T47D (cell line): ENCODE measurements around the gene VWA2.

ENCODE experiments used
- DNase-seq, 2 experiments: peaks; one replicate each; pipeline versions ENCODE4 v3.0.0 to v3.0.0-alpha.2; 2011 to 2012; ENCODE audit warnings: low read depth in 1 of 2, low spot score in 1 of 2
- JUND ChIP-seq: IDR thresholded peaks from 2 replicates; pipeline ENCODE4 v1.6.1; 2012; ENCODE audit warnings: low read depth
- in situ Hi-C: cut with HindIII; loops from 2 replicates; pipeline ENCODE4 v1.10.0; 2016; ENCODE audit warnings: low sequenced_read_pairs, low pct_unique_long_range_greater_than_20kb

VWA2 gene

GRCh38 chr10:114308531-114309363 is 69.7 kb downstream of the VWA2 start:
- no peak for TF ChIP-seq JUND
- no peak for DNase-seq
- in situ Hi-C loops, result no loop called here

GRCh38 chr10:114309364-114309651 is 70.3 kb downstream of the VWA2 start:
- no peak for TF ChIP-seq JUND
- DNase-seq, result no peak
- in situ Hi-C loops, result no loop called here

GRCh38 chr10:114310346-114310745 is 71.3 kb downstream of the VWA2 start:
- in situ Hi-C loops, result no loop called here
- no peak for TF ChIP-seq JUND
- DNase-seq, result no peak

- DNase-seq, result no peak
- in situ Hi-C loops, result no loop called here
Observed at GRCh38 chr10:114311023-114311422, 72.0 kb downstream of the VWA2 start.

GRCh38 chr10:114311496-114312209 is 72.6 kb downstream of the VWA2 start:
- in situ Hi-C loops, result no loop called here
- no peak for DNase-seq
- no peak for TF ChIP-seq JUND

More at GRCh38 chr10:114311023-114311422, 72.0 kb downstream of the VWA2 start:
- no peak for TF ChIP-seq JUND

GRCh38 chr10:114313139-114313538 is 74.1 kb downstream of the VWA2 start:
- TF ChIP-seq JUND, result no peak
- in situ Hi-C loops, result no loop called here

GRCh38 chr10:114313866-114314265 is 74.8 kb downstream of the VWA2 start:
- no peak for TF ChIP-seq JUND
- in situ Hi-C loops, result no loop called here
- no peak for DNase-seq

More at GRCh38 chr10:114313139-114313538, 74.1 kb downstream of the VWA2 start:
- DNase-seq, result no peak

GRCh38 chr10:114315566-114316420 is 76.7 kb downstream of the VWA2 start:
- DNase-seq, result no peak
- TF ChIP-seq JUND, result no peak
- in situ Hi-C loops, result no loop called here

GRCh38 chr10:114316744-114317143 is 77.7 kb downstream of the VWA2 start:
- no peak for TF ChIP-seq JUND
- DNase-seq, result no peak
- in situ Hi-C loops, result no loop called here

GRCh38 chr10:114319406-114320248 is 80.6 kb downstream of the VWA2 start:
- no peak for DNase-seq
- no peak for TF ChIP-seq JUND
- in situ Hi-C loops, result no loop called here

- no peak for DNase-seq
- TF ChIP-seq JUND, result no peak
- in situ Hi-C loops, result no loop called here
Observed at GRCh38 chr10:114320249-114321116, 81.4 kb downstream of the VWA2 start.
